ENCODE results near the gene AHDC1. TPM values are rescaled to one million over a fixed set of nuclear protein-coding genes. Genes with fewer than 3 reads are reported as not detected.

The AHDC1 gene
- total and polyA plus RNA-seq, 2 of the 13 experiments (the other 11 are each of a cell fraction or from before 2014, with no cell fraction given), result 1.0 to 2.7 TPM

DNA sequence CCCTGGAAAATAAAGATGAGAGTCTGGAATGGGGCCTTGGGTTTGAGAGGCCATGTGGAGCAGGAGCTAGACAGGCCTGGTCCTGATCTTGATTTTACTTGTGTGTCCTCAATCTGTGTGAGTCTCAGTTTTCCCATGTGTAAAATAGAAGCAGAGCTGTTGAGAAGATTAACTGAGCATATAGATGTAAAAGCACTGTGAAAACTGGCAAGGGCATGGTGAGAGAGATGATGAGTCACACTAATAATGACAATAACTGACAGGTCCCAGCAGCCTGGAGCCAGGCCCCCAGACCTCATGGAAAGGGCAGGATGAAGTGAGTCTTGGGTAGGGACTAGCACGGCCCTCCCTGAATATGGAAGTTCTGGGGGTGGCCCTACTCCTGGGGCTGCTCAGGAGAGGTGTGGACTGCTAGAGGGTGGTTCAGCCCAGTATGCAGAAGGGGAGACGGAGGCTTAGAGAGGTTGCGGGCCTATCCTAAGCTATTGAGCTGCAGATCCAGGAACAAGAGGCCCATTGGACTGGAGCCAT, 2.8 kb upstream of the AHDC1 start (continued):
- TF ChIP-seq RFX1 (IDR thresholded peaks at IDR 0.05) (no peak), ZNF564 (CRISPR knock-in tag; IDR thresholded peaks at IDR 0.05) (peak; percentile 9; the same call in 1 of the 2 replicates), ZNF720 (CRISPR knock-in tag; IDR thresholded peaks at IDR 0.05) (no peak), ZNF234 (CRISPR knock-in tag; conservative IDR thresholded peaks at IDR 0.05) (no peak), ZNF3 (CRISPR knock-in tag; IDR thresholded peaks at IDR 0.05) (0 out of 2 replicates have a peak, but pooled peaks have one; percentile 20), CEBPG (CRISPR knock-in tag; IDR thresholded peaks at IDR 0.05) (no peak), JDP2 (CRISPR knock-in tag; IDR thresholded peaks at IDR 0.05; ENCODE audit: borderline replicate concordance) (no peak), ATRX (CRISPR knock-in tag; IDR thresholded peaks at IDR 0.05; ENCODE audit: borderline replicate concordance) (no peak), SNAPC5 (CRISPR knock-in tag; IDR thresholded peaks at IDR 0.05; ENCODE audit: borderline replicate concordance) (no peak), ZMAT3 (CRISPR knock-in tag; conservative IDR thresholded peaks at IDR 0.05) (no peak), KLF13 (CRISPR knock-in tag; IDR thresholded peaks at IDR 0.05) (no peak), POLR2AphosphoS2 (IDR thresholded peaks at IDR 0.05; ENCODE audit: low read depth, low read length) (no peak), ARID2 (CRISPR knock-in tag; IDR thresholded peaks at IDR 0.05; ENCODE audit: borderline replicate concordance) (no peak), ZEB1 (IDR thresholded peaks at IDR 0.05; ENCODE audit: insufficient replicate concordance, low read depth) (no peak), SP5 (CRISPR knock-in tag; IDR thresholded peaks at IDR 0.05; ENCODE audit: borderline replicate concordance, low read depth) (no peak), ZNF691 (CRISPR knock-in tag; IDR thresholded peaks at IDR 0.05; ENCODE audit: borderline replicate concordance, low read depth) (0 out of 2 replicates have a peak, but pooled peaks have one; percentile 29), KDM5A (IDR thresholded peaks at IDR 0.05; ENCODE audit: borderline replicate concordance, low read length) (peak; percentile 49), ZFP1 (CRISPR knock-in tag; IDR thresholded peaks at IDR 0.05) (no peak), ZNF34 (CRISPR knock-in tag; IDR thresholded peaks at IDR 0.05; ENCODE audit: borderline replicate concordance) (no peak), ZBTB1 (CRISPR knock-in tag; IDR thresholded peaks at IDR 0.05; ENCODE audit: borderline replicate concordance) (no peak), ZNF510 (CRISPR knock-in tag; IDR thresholded peaks at IDR 0.05; ENCODE audit: low read depth) (0 out of 2 replicates have a peak, but pooled peaks have one; percentile 24), ZNF292 (CRISPR knock-in tag; IDR thresholded peaks at IDR 0.05; ENCODE audit: borderline replicate concordance, low read depth) (no peak)
- TF ChIP-seq, protein P1, sequence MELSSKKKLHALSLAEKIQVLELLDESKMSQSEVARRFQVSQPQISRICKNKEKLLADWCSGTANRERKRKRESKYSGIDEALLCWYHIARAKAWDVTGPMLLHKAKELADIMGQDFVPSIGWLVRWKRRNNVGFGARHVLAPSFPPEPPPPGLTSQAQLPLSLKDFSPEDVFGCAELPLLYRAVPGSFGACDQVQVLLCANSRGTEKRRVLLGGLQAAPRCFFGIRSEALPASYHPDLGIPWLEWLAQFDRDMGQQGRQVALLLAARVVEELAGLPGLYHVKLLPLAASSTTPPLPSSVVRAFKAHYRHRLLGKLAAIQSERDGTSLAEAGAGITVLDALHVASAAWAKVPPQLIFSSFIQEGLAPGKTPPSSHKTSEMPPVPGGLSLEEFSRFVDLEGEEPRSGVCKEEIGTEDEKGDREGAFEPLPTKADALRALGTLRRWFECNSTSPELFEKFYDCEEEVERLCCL (CRISPR knock-in tag; IDR thresholded peaks at IDR 0.05; ENCODE audit: borderline replicate concordance), result no peak
- TF ChIP-seq, protein P2, sequence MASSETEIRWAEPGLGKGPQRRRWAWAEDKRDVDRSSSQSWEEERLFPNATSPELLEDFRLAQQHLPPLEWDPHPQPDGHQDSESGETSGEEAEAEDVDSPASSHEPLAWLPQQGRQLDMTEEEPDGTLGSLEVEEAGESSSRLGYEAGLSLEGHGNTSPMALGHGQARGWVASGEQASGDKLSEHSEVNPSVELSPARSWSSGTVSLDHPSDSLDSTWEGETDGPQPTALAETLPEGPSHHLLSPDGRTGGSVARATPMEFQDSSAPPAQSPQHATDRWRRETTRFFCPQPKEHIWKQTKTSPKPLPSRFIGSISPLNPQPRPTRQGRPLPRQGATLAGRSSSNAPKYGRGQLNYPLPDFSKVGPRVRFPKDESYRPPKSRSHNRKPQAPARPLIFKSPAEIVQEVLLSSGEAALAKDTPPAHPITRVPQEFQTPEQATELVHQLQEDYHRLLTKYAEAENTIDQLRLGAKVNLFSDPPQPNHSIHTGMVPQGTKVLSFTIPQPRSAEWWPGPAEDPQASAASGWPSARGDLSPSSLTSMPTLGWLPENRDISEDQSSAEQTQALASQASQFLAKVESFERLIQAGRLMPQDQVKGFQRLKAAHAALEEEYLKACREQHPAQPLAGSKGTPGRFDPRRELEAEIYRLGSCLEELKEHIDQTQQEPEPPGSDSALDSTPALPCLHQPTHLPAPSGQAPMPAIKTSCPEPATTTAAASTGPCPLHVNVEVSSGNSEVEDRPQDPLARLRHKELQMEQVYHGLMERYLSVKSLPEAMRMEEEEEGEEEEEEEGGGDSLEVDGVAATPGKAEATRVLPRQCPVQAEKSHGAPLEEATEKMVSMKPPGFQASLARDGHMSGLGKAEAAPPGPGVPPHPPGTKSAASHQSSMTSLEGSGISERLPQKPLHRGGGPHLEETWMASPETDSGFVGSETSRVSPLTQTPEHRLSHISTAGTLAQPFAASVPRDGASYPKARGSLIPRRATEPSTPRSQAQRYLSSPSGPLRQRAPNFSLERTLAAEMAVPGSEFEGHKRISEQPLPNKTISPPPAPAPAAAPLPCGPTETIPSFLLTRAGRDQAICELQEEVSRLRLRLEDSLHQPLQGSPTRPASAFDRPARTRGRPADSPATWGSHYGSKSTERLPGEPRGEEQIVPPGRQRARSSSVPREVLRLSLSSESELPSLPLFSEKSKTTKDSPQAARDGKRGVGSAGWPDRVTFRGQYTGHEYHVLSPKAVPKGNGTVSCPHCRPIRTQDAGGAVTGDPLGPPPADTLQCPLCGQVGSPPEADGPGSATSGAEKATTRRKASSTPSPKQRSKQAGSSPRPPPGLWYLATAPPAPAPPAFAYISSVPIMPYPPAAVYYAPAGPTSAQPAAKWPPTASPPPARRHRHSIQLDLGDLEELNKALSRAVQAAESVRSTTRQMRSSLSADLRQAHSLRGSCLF (CRISPR knock-in tag; IDR thresholded peaks at IDR 0.05; ENCODE audit: borderline replicate concordance), result no peak

All from HepG2 (cell line).